HCT116 (cell line): ENCODE measurements around the gene XKR8. TPM values are rescaled to one million over a fixed set of nuclear protein-coding genes. Genes with fewer than 3 reads are reported as not detected.

Source experiments
- ATAC-seq: fragments of 200-7000 bp; cut with Tn5 transposase; 2 replicates; pipeline ENCODE4 v1.9.1; 2020; ENCODE audit warnings: mild to moderate bottlenecking, moderate library complexity
- BruUV-seq: library from RNA; stranded (reverse); fragments of 400-500 nt; replicated peaks from 2 replicates; lab custom pipeline; 2021; lab: Mats Ljungman, UMichigan
- CTCF ChIA-PET: fragments of 300-600 bp; sonication (Branson Sonifier 250); formaldehyde crosslinking; loops from one replicate; lab custom pipeline; 2021; ENCODE audit warnings: antibody characterized with exemption; lab: Charles Lee
- POLR2A ChIA-PET: fragments of 300-600, 350-600 bp; sonication (Branson Sonifier 250); formaldehyde crosslinking; loops from one replicate; lab custom pipeline; 2021; ENCODE audit warnings: antibody characterized with exemption; lab: Charles Lee
- RAD21 ChIA-PET, 2 experiments: fragments of 300-600 bp; sonication (Branson Sonifier 250); formaldehyde crosslinking; loops; one replicate each; lab custom pipeline; 2023; ENCODE audit warnings: low total read pairs in 2 of 2; ENCODE audit not compliant: uncharacterized antibody in 2 of 2, unreplicated experiment in 2 of 2, low non-redundant PET in 1 of 2; lab: Charles Lee
- DNase-seq: peaks from one replicate; pipeline ENCODE4 v3.0.0-alpha.2; 2010; ENCODE audit warnings: low read depth, low spot score
- H2AFZ ChIP-seq: fragments of 200-600 bp; shearing (Covaris generic), sonication (generic); 2 replicates; pipeline ENCODE4 v1.6.1; 2017; ENCODE audit warnings: low read depth, mixed run types, mixed read lengths, antibody characterized with exemption, low read length; ENCODE audit not compliant: poor library complexity, severe bottlenecking
- H3K27ac ChIP-seq: 2 replicates; pipeline ENCODE4 v1.5.1; 2012; ENCODE audit warnings: low read depth, low read length
- H3K27me3 ChIP-seq: fragments of 200-600 bp; sonication (generic); 2 replicates; pipeline ENCODE4 v1.6.1; 2016; ENCODE audit warnings: mixed run types, low read length, mixed read lengths; ENCODE audit not compliant: insufficient read depth
- H3K36me3 ChIP-seq, 2 experiments: fragments of 200-500 bp in 1 of 2; fragments of 200-600 bp in 1 of 2; sonication (Bioruptor generic) in 1 of 2; sonication (generic) in 1 of 2; 2 replicates each; pipeline versions ENCODE4 v1.5.1 to v1.6.1; 2014 to 2016; ENCODE audit warnings: low read length in 2 of 2, inconsistent platforms in 1 of 2, mixed read lengths in 1 of 2, mixed run types in 1 of 2; ENCODE audit not compliant: insufficient read depth in 2 of 2, control insufficient read depth in 1 of 2
- H3K4me1 ChIP-seq, 2 experiments: fragments of 200-600 bp in 1 of 2; sonication (generic) in 1 of 2; 2 replicates each; pipeline versions ENCODE4 v1.5.1 to v1.6.1; 2012 to 2017; ENCODE audit warnings: low read length in 2 of 2, inconsistent platforms in 1 of 2, mild to moderate bottlenecking in 1 of 2, mixed read lengths in 1 of 2, mixed run types in 1 of 2, moderate library complexity in 1 of 2; ENCODE audit not compliant: insufficient read depth in 2 of 2, control insufficient read depth in 1 of 2
- H3K4me2 ChIP-seq: fragments of 200-600 bp; sonication (generic); 2 replicates; pipeline ENCODE4 v1.6.1; 2017; ENCODE audit warnings: mixed run types, low read length, mixed read lengths
- H3K4me3 ChIP-seq, 2 experiments: fragments of 200-600 bp in 1 of 2; sonication (generic) in 1 of 2; replicated peaks in 1 of 2; 2 replicates each; pipeline ENCODE4 v1.5.1; 2011 to 2016; ENCODE audit warnings: low read length in 2 of 2, control low read depth in 1 of 2, low read depth in 1 of 2, mild to moderate bottlenecking in 1 of 2, mixed read lengths in 1 of 2, mixed run types in 1 of 2
- H3K79me2 ChIP-seq: fragments of 200-600 bp; sonication (generic); 2 replicates; pipeline ENCODE4 v1.6.1; 2017; ENCODE audit warnings: mild to moderate bottlenecking, mixed run types, low read length, moderate library complexity, mixed read lengths; ENCODE audit not compliant: insufficient read depth
- H3K9ac ChIP-seq: fragments of 200-600 bp; sonication (generic); 2 replicates; pipeline ENCODE4 v1.6.1; 2016; ENCODE audit warnings: low read length, mixed read lengths
- H3K9me2 ChIP-seq: fragments of 200-600 bp; sonication (generic), shearing (Covaris generic); 2 replicates; pipeline ENCODE4 v1.6.1; 2017; ENCODE audit warnings: mixed run types, mild to moderate bottlenecking, moderate library complexity; ENCODE audit not compliant: insufficient read depth
- H3K9me3 ChIP-seq, 2 experiments: fragments of 200-500 bp in 1 of 2; fragments of 200-600 bp in 1 of 2; sonication (Bioruptor generic) in 1 of 2; sonication (generic) in 1 of 2; 2 replicates each; pipeline ENCODE4 v1.6.1; 2014 to 2017; ENCODE audit warnings: low read length in 2 of 2, mixed read lengths in 2 of 2, inconsistent platforms in 1 of 2, low read depth in 1 of 2, mild to moderate bottlenecking in 1 of 2, mixed run types in 1 of 2, moderate library complexity in 1 of 2; ENCODE audit not compliant: control insufficient read depth in 1 of 2, insufficient read depth in 1 of 2
- H4K20me1 ChIP-seq: fragments of 200-600 bp; sonication (generic), shearing (Covaris generic); 2 replicates; pipeline ENCODE4 v1.6.1; 2017; ENCODE audit warnings: mixed run types, mild to moderate bottlenecking, moderate library complexity; ENCODE audit not compliant: insufficient read depth
- EGR1 ChIP-seq: IDR thresholded peaks from 2 replicates; pipeline ENCODE4 v1.6.1; 2012; ENCODE audit warnings: low read depth
- POLR2AphosphoS5 ChIP-seq: IDR thresholded peaks from 2 replicates; pipeline ENCODE4 v1.6.1; 2011; ENCODE audit warnings: mild to moderate bottlenecking, low read depth, low read length, moderate library complexity
- RAD21 ChIP-seq: IDR thresholded peaks from 2 replicates; pipeline ENCODE4 v1.6.1; 2012; ENCODE audit warnings: low read depth, mild to moderate bottlenecking
- SP1 ChIP-seq: IDR thresholded peaks from 2 replicates; pipeline ENCODE4 v1.6.1; 2012; ENCODE audit warnings: low read depth
- TCF7L2 ChIP-seq: IDR thresholded peaks from 2 replicates; pipeline ENCODE4 v1.7.0; 2011; ENCODE audit warnings: borderline replicate concordance, inconsistent platforms; ENCODE audit not compliant: insufficient read depth, insufficient read length; ENCODE audit errors: extremely low read depth
- ZNF274 ChIP-seq: fragments of 200-500 bp; sonication (Bioruptor generic); IDR thresholded peaks from 2 replicates; pipeline ENCODE4 v1.6.1; 2014; ENCODE audit warnings: mild to moderate bottlenecking, low read depth, low read length, inconsistent platforms
- intact Hi-C: fragments of 100-400 bp; cut with micrococcal nuclease; formaldehyde crosslinking; loops from 2 replicates; pipeline ENCODE4 v1.10.0; 2022
- total RNA-seq: library from RNA; stranded (reverse); gene quantifications from one replicate; pipeline ENCODE4 v1.2.1, GENCODE V29; 2021; ENCODE audit not compliant: unreplicated experiment
- TF ChIP-seq, protein P1 (sequence below), 3 experiments: fragments of 200-600 bp in 1 of 3; sonication (generic) in 1 of 3; IDR thresholded peaks in 2 of 3; conservative IDR thresholded peaks in 1 of 3; 2 replicates each; pipeline ENCODE4 v1.5.1; 2012 to 2017; ENCODE audit warnings: low read depth in 2 of 3, low read length in 2 of 3, antibody characterized with exemption in 1 of 3, borderline replicate concordance in 1 of 3, control low read depth in 1 of 3, mild to moderate bottlenecking in 1 of 3, mixed read lengths in 1 of 3, mixed run types in 1 of 3, moderate library complexity in 1 of 3; ENCODE audit not compliant: insufficient read depth in 1 of 3

The XKR8 gene
- total RNA-seq, 1 experiment from 2014 or later, result 11.0 TPM

GRCh38 chr1:27938488-27938887, 21.3 kb upstream of the XKR8 start:
- no TSS peak for BruUV-seq
- no peaks in the 10 kb centered on the region for H3K9me2 ChIP-seq
- intact Hi-C loops, result no loop called here
- no peak overlapping the region for H3K9ac ChIP-seq
- peaks cover 6 to 23% of the 10 kb centered on the region in 2 experiments; a peak in 3 of 4 replicates for H3K4me1 ChIP-seq
- H4K20me1 ChIP-seq, result no peaks in the 10 kb centered on the region
- H3K4me3 ChIP-seq, result no peak overlapping the region
- H3K4me2 ChIP-seq, result no peak overlapping the region
- ChIA-PET CTCF (interaction anchor here (1.1 to 2.7 kb wide), 2 partner anchors 8 to 42 kb away, joined by 3 to 9 read pairs; no protein-coding TSS in a partner anchor), POLR2A (no interaction called here), RAD21 (no interaction called here)
- no peak overlapping the region for H3K27ac ChIP-seq
- ATAC-seq, result no peak
- H3K9me3 ChIP-seq, result no peaks in the 10 kb centered on the region
- H3K79me2 ChIP-seq, result no peaks in the 10 kb centered on the region
- no peaks in the 10 kb centered on the region for H3K36me3 ChIP-seq
- DNase-seq, result no peak
- no peak for TF ChIP-seq EGR1
- TF ChIP-seq, protein P1, sequence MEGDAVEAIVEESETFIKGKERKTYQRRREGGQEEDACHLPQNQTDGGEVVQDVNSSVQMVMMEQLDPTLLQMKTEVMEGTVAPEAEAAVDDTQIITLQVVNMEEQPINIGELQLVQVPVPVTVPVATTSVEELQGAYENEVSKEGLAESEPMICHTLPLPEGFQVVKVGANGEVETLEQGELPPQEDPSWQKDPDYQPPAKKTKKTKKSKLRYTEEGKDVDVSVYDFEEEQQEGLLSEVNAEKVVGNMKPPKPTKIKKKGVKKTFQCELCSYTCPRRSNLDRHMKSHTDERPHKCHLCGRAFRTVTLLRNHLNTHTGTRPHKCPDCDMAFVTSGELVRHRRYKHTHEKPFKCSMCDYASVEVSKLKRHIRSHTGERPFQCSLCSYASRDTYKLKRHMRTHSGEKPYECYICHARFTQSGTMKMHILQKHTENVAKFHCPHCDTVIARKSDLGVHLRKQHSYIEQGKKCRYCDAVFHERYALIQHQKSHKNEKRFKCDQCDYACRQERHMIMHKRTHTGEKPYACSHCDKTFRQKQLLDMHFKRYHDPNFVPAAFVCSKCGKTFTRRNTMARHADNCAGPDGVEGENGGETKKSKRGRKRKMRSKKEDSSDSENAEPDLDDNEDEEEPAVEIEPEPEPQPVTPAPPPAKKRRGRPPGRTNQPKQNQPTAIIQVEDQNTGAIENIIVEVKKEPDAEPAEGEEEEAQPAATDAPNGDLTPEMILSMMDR (IDR thresholded peaks at IDR 0.05 in 2 of 3, conservative IDR thresholded peaks at IDR 0.05 in 1 of 3; ENCODE audit: borderline replicate concordance in 1 of 3, insufficient read depth in 1 of 3, low read depth in 2 of 3, low read length in 2 of 3), result no peak
- no peak for TF ChIP-seq POLR2AphosphoS5
- no peak for TF ChIP-seq SP1
- no peak for TF ChIP-seq TCF7L2
- H2AFZ ChIP-seq, result no peak overlapping the region
- H3K27me3 ChIP-seq, result no peaks in the 10 kb centered on the region

GRCh38 chr1:27940297-27940696, 19.5 kb upstream of the XKR8 start:
- ChIA-PET POLR2A (no interaction called here), RAD21 (no interaction called here), CTCF (interaction anchor here (2.7 kb wide), 1 partner anchor 40 kb away, joined by 9 read pairs; no protein-coding TSS in a partner anchor)
- Histone ChIP-seq H3K79me2 (no peaks in the 10 kb centered on the region), H3K4me2 (no peak overlapping the region), H4K20me1 (no peaks in the 10 kb centered on the region), H3K9ac (no peak overlapping the region), H3K27ac (no peak overlapping the region), H3K9me3 (no peaks in the 10 kb centered on the region), H3K4me1 (peaks cover 0 to 14% of the 10 kb centered on the region in 2 experiments; a peak in 2 of 4 replicates), H3K9me2 (no peaks in the 10 kb centered on the region), H2AFZ (no peak overlapping the region), H3K36me3 (no peaks in the 10 kb centered on the region), H3K4me3 (no peak overlapping the region), H3K27me3 (no peaks in the 10 kb centered on the region)
- DNase-seq (no peak), ATAC-seq (peak; percentile 85)
- intact Hi-C loops, result loop anchor here (1.0 kb wide), 1 partner anchor 39 kb away; no protein-coding TSS in a partner anchor
- no TSS peak for BruUV-seq
- TF ChIP-seq ZNF274 (no peak), RAD21 (peak; percentile 67)
- TF ChIP-seq, protein P1 (IDR thresholded peaks at IDR 0.05 in 2 of 3, conservative IDR thresholded peaks at IDR 0.05 in 1 of 3; ENCODE audit: borderline replicate concordance in 1 of 3, insufficient read depth in 1 of 3, low read depth in 2 of 3, low read length in 2 of 3), result peak; percentile 44 to 67 (median 54); a peak in 5 of 6 replicates
